DMS53 treated with DMSO at 0.1 percent for 48 hours (cell line): ENCODE data around the gene ANAPC4.
A peak's percentile ranks its signal among the peaks of the same experiment; 100 is the strongest.

ENCODE experiments used
- DNase-seq: peaks from one replicate; lab custom pipeline; 2025; ENCODE audit not compliant: unreplicated experiment; lab: John Stamatoyannopoulos, UW

Gene ANAPC4

DNA sequence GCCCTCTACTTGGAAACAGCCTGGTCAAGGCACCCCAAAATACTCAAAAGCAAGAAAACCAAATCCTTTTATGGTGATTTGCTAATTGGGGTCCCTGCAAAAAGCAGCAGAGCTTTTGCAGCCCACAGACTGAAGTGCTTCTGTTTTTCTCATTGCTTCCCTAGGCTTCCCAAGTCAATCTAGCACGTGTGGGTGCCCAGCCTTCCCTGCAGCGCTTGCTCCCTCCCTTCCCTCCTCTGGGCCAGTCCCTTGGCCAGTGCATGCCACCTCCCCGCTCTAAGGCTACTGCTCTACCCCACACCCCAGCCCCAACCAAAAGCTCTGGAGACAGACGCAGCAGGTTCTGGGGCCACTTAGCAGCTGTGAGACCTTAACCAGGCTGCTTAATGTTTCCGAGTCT lies 53.6 kb downstream of the ANAPC4 start:
- DNase-seq = no peak

GRCh38 chr4:25433966-25434827 lies 57.1 kb downstream of the ANAPC4 start:
- DNase-seq = no peak

- DNase-seq = no peak
These were observed 60.9 kb downstream of the ANAPC4 start for GRCh38 chr4:25437926-25438325.

DNA sequence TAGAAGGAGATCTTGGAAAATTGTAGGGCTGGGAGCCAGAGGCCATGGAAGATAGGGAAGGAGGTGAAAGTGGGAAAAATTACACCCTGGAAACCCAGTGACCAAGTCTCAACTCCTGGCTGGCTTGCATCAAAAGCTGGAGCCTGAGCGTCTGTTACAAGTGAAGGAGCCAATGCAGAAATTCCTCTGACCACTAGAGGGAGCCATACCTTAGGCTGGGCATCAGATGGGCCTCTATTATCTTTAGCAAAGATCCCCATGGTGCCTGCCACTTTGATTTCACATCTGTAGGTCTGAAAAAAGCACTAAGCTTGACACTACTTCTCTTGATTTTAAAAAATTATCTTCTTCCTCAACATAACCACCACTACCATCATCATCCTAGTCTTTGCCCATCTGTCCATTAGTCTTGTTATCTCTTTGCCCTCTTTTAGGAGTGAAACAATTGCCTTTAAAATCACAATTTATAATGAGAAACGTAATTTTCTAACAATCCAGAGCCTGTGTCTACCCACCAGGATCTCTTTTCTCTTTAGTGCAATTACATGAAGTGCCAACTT lies 62.9 kb downstream of the ANAPC4 start:
- DNase-seq = peak; percentile 90

DNA sequence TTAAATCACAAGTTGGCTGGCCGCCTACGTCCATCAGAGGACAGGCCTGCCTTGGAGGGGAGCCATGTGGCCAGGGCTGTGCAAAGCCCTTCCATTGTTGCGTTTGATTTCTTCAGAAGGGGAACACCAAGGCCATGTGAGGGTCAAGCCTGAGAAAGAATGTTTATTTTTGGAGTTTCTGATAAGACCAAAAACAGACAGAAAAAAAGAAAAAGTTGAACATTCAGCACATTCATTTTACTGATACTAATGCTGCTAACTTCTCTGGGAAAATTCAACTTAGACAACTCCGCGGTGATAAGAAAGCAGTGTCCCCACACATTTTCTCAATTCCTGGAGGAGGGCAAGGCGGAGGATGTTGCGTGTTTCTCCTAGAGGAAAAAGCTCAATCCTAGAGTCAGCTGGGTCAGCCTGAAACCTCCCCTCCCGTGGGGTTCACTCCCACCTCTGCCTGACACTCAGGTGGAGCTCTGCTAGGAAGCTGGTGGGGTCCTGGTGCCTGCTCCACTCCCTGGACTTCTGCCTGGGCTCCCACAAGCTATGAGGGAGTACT lies 63.5 kb downstream of the ANAPC4 start:
- DNase-seq = no peak

DNA sequence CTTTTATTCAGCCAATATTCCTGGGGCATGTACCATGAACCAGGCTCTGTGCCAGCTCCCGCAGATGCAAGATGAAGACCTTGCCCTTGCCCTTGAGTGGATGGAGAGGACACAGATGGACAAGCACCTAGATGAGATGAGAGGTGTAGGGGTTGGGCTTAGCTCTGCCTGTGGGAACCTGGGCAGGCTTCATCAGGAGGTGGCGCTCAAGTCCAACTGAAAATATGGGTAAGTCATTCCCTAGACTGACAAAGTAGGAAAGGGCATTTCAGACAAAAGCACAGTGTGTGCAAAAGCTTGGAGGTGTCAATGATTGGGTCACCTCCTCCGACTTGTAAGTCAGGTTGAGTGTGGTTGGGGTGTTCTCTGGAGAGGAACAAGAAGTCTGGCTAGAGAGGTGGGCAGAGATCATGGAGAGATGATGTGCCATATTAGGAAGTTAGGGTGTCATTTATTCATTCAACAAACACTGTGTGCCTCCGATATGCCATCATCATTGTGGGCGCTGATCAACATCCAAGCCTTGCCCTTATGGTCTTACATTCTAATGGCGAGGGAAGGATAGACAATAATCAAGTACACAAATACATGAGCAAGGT lies 64.6 kb downstream of the ANAPC4 start:
- DNase-seq = peak; percentile 71

GRCh38 chr4:25442863-25443307 lies 65.8 kb downstream of the ANAPC4 start:
- no peak for DNase-seq

- DNase-seq = no peak
These were observed 66.8 kb downstream of the ANAPC4 start for GRCh38 chr4:25443851-25444250.

DNA sequence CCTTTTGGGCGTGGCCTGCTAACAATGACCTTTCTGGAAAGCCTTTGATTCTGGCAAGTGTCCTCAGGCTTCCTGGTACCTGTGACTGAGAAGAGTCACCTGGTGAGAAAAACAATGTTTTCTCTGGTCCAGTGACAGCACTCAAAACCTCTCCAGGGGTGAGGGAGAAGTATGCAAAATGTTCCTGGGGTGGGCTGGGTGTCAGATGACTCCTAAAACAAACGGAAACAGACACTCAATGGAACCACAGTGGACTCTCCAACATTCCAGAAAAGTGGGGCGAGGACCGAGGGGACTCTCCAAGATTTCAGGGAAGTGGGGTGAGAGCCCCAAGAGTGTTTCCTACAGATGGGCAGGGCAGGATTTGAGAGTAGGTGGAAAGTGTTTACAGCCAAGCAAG lies 69.5 kb downstream of the ANAPC4 start:
- no peak for DNase-seq

DNA sequence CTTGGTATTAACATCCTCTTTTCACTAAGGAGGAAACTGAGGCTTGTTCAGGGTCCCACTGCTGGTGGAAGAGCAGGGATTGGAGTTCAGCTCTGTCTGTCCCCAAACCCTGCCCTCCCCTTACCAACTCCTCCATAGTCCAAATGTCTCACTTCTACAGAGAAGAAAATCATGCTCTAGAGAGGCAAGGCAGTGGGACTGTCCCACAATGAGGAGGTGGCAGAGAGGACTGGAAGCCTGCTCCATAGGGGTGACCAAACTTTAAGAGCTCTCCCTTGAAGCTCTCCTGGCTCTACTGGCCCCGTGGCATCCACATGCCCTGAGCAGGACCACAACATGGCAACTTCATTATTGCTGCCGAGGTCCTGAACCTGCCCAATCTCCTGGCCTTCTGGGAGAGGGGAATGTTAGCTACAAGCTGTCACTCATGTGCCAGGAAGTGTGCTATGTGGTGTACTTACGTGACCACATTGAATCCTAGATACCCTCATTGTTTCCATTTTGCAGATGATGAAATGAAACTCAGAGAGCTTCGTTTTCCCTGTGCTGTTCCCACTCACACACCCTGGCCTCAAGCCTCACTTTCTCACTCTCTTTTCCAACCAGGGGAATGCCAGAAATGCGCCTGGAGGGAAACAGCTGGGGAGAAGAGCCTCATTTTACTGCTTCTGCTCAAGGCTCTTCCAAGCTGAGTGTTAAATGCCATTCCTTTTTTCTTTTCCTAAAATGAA lies 71.5 kb downstream of the ANAPC4 start:
- DNase-seq = no peak

GRCh38 chr4:25449270-25449669 lies 72.2 kb downstream of the ANAPC4 start:
- no peak for DNase-seq

DNA sequence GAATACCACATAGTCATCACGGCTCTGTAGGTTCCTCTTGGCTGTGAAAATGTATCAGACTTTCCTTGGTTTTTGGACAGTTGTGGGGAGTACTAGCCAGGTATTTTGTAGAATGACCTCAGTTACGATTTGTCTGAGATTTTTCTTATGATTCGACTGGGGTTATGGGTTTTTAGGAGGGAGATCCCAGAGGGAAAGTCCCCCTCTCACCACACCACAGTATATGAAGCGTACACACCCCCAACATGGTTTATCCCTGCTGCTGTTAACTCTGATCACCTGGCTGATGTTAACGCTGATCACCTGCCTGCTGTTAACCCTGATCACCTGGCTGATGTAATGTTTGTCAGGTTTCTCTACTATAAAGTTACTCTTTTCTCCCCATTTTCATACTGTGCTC lies 72.6 kb downstream of the ANAPC4 start:
- DNase-seq = no peak

DNA sequence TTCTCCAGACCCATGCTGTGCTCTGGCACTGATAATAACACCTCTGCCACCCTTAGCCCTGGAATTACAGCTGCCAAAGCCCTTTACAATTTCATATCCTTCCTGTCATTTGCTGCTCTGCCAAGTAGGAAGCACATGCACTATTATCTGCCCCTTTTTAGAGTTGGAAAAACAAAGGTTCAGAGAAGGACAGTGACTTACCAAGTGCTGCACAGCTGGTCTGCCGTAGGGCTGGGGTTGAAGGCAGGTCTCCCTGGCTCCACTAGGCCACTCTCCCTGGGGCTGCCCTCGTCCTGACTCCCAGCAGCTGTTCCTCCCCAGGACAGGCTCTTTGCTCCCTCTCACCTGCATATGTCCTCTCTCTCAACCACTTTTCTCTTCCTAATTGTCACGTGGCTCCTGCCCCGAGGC lies 73.4 kb downstream of the ANAPC4 start:
- no peak for DNase-seq

GRCh38 chr4:25451676-25452075 lies 74.6 kb downstream of the ANAPC4 start:
- DNase-seq = no peak

- no peak for DNase-seq
These were observed 75.0 kb downstream of the ANAPC4 start for GRCh38 chr4:25452081-25452480.

DNA sequence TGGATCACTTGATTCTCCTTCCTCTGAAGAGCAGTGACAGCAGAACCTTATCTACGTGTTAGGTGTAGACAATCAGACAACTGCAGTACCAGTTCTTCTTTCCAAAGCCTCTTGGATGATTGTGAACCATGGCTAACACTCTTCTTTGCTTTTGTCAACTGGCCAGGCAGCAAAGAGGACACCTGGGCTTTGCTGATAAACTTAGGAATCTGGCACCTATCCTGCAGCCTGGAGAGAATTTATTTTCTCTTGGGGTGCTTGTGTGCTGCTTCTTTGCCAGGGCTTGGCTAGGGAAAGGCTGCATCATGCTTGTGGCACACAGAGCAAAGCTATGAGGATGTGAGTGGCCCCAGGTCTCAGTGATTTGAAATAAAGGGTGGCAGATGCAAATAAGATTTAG lies 77.4 kb downstream of the ANAPC4 start:
- no peak for DNase-seq

- no peak for DNase-seq
These were observed 80.1 kb downstream of the ANAPC4 start for GRCh38 chr4:25457053-25457715.

DNA sequence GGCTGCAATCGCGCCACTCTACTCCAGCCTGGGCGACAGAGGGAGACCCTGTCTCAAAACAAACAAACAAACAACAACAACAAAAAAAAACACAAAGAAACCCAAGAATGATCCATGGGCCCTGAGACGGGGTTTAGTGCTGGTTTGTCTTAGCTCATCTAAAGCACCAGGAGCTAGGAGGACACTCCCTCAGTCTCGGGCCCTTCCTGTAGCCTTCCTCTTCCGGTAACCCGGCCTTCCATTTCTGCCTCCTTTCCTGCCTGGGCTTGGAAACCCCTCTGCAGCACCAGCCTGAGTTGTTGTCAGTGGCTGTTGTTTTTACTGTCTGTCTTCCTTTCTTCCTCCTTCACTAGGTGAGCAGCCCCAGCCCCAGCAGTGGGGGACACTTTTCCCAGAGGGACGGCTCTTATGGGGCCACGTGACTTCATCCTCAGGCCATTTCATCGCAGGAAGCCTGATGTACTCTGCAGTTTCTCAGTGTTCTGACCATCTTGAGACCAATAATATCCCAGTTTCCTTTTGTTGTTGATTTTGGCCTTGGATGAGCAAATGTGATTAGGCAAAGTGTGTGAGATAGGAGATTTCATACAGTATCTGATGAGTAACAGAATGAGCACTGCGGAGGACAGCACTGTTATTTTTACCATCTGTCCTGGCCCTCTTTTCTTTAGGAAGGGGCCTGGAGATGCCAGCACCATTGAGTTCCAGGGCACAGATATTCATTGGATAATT lies 90.1 kb downstream of the ANAPC4 start:
- no peak for DNase-seq

- DNase-seq = no peak
These were observed 90.8 kb downstream of the ANAPC4 start for GRCh38 chr4:25467843-25468242.
